Right lobe of liver (tissue), 4 donors: ENCODE data around the gene SALL3.

Source experiments
- CTCF ChIP-seq, 4 donors: fragments of 200-600 bp in 3 of 4; fragments of 450-650 bp in 1 of 4; IDR thresholded peaks; one replicate each; pipeline versions ENCODE4 v1.5.1 to v1.8.0; 2016 to 2022; ENCODE audit warnings: antibody characterized with exemption in 4 of 4, mild to moderate bottlenecking in 2 of 4
- POLR2A ChIP-seq: fragments of 450-650 bp; IDR thresholded peaks from one replicate; pipeline ENCODE4 v1.6.1; 2017; ENCODE audit warnings: antibody characterized with exemption, mild to moderate bottlenecking
- donor health status: DM: no; HTN: no; CAD: no.
- donor health status: DM: no; HTN: no; CAD: no.
- donor health status: DM: no; HTN: yes; CAD: no.

GRCh38 chr18:79007440-79007839, 27.8 kb downstream of the SALL3 start:
- TF ChIP-seq CTCF (IDR thresholded peaks at IDR 0.05): no peak
- TF ChIP-seq POLR2A: no peak
